Astrocyte of the spinal cord (primary cell): ENCODE data around the gene PTPMT1.
A peak's percentile ranks its signal among the peaks of the same experiment; 100 is the strongest.

Source experiments
- DNase-seq: peaks from one replicate; pipeline ENCODE4 v3.0.0; 2011; ENCODE audit warnings: low read depth, low spot score
- H3K4me3 ChIP-seq: 2 replicates; pipeline ENCODE4 v1.5.1; 2011; ENCODE audit warnings: low read depth, mild to moderate bottlenecking, low read length, moderate library complexity
- CTCF ChIP-seq: IDR thresholded peaks from 2 replicates; pipeline ENCODE4 v1.5.1; 2012; ENCODE audit warnings: low read depth, mild to moderate bottlenecking, low read length, inconsistent platforms
- in situ Hi-C: cut with HindIII; loops from 2 replicates; pipeline ENCODE4 v1.10.0; 2017; ENCODE audit warnings: low sequenced_read_pairs

The PTPMT1 gene

DNA sequence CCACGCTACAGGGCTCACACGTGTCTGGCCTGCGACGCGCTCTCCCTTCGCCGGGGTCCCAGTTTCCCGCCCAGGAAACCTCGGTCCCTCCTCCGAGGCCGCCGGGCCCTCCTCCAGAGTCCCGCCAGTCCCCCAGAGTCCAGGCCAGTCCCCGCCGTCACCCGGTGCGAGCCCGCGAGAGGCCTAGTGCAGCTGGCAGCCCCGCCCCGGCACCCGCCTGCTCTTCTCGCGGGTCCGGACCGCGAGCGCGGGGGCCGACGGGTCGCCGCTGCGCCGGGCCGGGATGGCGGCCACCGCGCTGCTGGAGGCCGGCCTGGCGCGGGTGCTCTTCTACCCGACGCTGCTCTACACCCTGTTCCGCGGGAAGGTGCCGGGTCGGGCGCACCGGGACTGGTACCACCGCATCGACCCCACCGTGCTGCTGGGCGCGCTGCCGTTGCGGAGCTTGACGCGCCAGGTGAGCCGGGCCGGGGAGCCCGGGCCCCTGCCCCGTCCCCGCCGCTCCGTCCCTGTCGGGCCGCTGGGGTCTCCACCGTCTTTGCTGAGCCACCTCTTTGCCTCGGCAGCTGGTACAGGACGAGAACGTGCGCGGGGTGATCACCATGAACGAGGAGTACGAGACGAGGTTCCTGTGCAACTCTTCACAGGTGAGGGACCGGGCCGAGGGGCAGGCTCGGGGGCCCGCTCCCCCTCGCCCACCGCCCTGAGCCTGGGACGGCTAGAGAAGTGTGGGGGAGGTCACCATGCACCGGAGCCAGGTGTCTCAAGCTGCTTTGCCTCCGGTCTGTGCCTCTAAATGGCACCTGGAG, at the start of gene PTPMT1:
Gene PTPMT1 (plus strand): TSS at position 260 of the 809 bp plus-strand sequence. CDS start 24 bp downstream, at position 284.
- TF ChIP-seq CTCF, result no peak
- DNase-seq, result peak; percentile 61
- in situ Hi-C loops, result no loop called here
- H3K4me3 ChIP-seq, result peak within 1 kb of the TSS; percentile 70

GRCh38 chr11:47516155-47516554, 49.2 kb upstream of the PTPMT1 start:
- DNase-seq, result no peak
- in situ Hi-C loops, result no loop called here
- H3K4me3 ChIP-seq, result no peak overlapping the region
- TF ChIP-seq CTCF, result no peak

GRCh38 chr11:47516984-47517853, 48.2 kb upstream of the PTPMT1 start:
- no peak overlapping the region for H3K4me3 ChIP-seq
- TF ChIP-seq CTCF, result no peak
- DNase-seq, result no peak
- in situ Hi-C loops, result no loop called here

GRCh38 chr11:47518212-47518964, 47.0 kb upstream of the PTPMT1 start:
- no peak overlapping the region for H3K4me3 ChIP-seq
- in situ Hi-C loops, result no loop called here
- no peak for TF ChIP-seq CTCF
- no peak for DNase-seq

DNA sequence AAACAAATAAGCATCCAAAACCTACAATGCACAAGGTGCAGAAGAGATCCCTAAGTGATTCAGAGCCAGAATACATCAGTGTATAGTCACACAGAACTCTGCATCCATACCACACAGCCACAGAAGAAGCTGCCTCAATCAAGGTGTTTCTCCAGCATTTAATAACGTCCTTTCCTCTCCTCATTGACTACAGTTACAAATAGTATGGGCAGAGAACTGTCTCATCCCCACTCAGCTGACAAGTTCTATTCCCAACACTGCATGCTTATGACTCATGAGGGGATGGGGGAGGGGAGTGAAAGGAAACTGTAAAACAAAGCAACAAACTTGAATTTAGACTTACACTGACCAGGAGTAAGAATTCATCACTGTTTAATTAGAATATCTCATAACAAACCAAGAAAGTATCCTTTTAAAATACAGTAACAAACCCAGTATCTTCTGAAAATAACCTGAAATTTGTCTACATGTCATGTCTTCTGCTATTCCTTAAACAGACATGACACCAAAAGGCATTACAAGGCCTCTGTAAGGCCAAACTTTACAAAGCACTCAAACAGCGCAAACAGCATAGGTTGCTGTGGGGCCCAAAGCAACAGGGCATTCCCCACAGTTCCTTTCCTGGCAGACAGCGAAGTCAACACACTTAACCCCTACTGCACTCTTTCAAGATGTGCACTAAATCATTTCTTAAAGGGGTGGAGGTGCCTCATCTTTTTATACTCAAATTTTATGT, 41.7 kb upstream of the PTPMT1 start:
- no peak overlapping the region for H3K4me3 ChIP-seq
- TF ChIP-seq CTCF, result no peak
- DNase-seq, result peak; percentile 87
- in situ Hi-C loops, result no loop called here
